Sigmoid colon (tissue), 7 donors: ENCODE data around the gene C1RL. TPM values are rescaled to one million over a fixed set of nuclear protein-coding genes. Genes with fewer than 3 reads are reported as not detected.

Source experiments
- DNase-seq: peaks from one replicate; pipeline ENCODE4 v3.0.0-alpha.2; 2019
- H3K27ac ChIP-seq, 4 donors: fragments of 200-600 bp; sonication (generic); one replicate each; pipeline ENCODE4 v1.5.1; 2016 to 2019; ENCODE audit warnings: mild to moderate bottlenecking in 1 of 4
- H3K27me3 ChIP-seq, 3 donors: fragments of 200-600 bp; sonication (generic); one replicate each; pipeline ENCODE4 v1.5.1; 2019; ENCODE audit warnings: mild to moderate bottlenecking in 1 of 3
- H3K36me3 ChIP-seq, 4 donors: fragments of 200-600 bp; sonication (generic); one replicate each; pipeline ENCODE4 v1.5.1; 2016 to 2019
- H3K4me1 ChIP-seq, 4 donors: fragments of 200-600 bp; sonication (generic); one replicate each; pipeline ENCODE4 v1.5.1; 2017 to 2019
- H3K4me3 ChIP-seq, 4 donors: fragments of 200-600 bp; sonication (generic); one replicate each; pipeline ENCODE4 v1.5.1; 2017 to 2019; ENCODE audit warnings: mild to moderate bottlenecking in 2 of 4, moderate library complexity in 1 of 4
- H3K9me3 ChIP-seq, 4 donors: fragments of 200-600 bp in 3 of 4; sonication (generic) in 3 of 4; one replicate each; pipeline versions ENCODE4 v1.5.1 to v1.6.1; 2013 to 2019
- EP300 ChIP-seq, 4 donors: sonication (generic); formaldehyde crosslinking; IDR thresholded peaks; one replicate each; pipeline ENCODE4 v1.6.1; 2017; ENCODE audit warnings: antibody characterized with exemption in 4 of 4
- POLR2A ChIP-seq, 2 donors: fragments of 450-650 bp; IDR thresholded peaks; one replicate each; pipeline ENCODE4 v1.6.1; 2016; ENCODE audit warnings: antibody characterized with exemption in 2 of 2, mild to moderate bottlenecking in 2 of 2, moderate library complexity in 2 of 2
- POLR2AphosphoS5 ChIP-seq, 4 donors: sonication (generic); formaldehyde crosslinking; IDR thresholded peaks; one replicate each; pipeline ENCODE4 v1.6.1; 2017; ENCODE audit warnings: antibody characterized with exemption in 4 of 4
- WGBS, 2 donors: extraction: QIAGEN DNeasy Blood & Tissue Kit; methylation state at CpG; one replicate each; pipeline ENCODE4 v1.1.7; 2013; 5-methylcytosine and 5-hydroxymethylcytosine counted together
- intact Hi-C: fragments of 100-400 bp; cut with DNase I; formaldehyde crosslinking; loops from one replicate; pipeline ENCODE4 v1.15.1; 2023
- polyA plus RNA-seq, 3 donors: library from polyadenylated mRNA; stranded (reverse); fragments of 200-250 nt; gene quantifications; one replicate each; pipeline ENCODE4 v1.2.3, GENCODE V29; 2013
- total RNA-seq, 4 donors: library from RNA; depleted of rRNA; stranded (reverse); fragments of >200 nt; gene quantifications; one replicate each; pipeline ENCODE4 v1.1.0, GENCODE V29; 2016
- TF ChIP-seq, protein P1 (sequence below), 4 experiments: fragments of 450-650 bp in 3 of 4; fragments of 200-600 bp in 1 of 4; IDR thresholded peaks; one replicate each; pipeline ENCODE4 v1.5.1; 2016 to 2019; ENCODE audit warnings: antibody characterized with exemption in 4 of 4, mild to moderate bottlenecking in 3 of 4, moderate library complexity in 2 of 4
- donor health status: healthy with polysubstance abuse.
- donor health status: Bipolar disorder and iron deficiency.
- donor health status: healthy.

Gene C1RL
- total and polyA plus RNA-seq, 7 donors: 9.9 to 82.6 (median 45.5) TPM

DNA sequence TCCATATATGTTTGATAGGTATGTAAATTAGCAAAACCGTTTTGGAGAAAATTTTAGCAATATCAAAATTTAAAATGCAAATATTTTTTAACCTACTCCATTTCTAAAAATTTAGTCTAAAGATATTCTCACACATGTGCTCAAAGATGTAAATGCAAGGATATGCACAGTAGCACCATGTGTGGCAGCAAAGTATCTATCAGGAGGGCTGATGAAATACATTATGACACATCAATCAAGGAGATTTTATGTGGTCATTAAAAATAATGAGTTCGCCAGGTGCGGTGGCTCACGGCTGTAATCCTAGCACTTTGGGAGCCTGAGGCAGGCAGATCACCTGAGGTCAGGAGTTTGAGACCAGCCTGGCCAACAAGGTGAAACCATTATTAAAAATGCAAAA is 8.8 kb downstream of the C1RL start:
- Histone ChIP-seq H3K27ac (no peak overlapping the region), H3K4me3 (no peak overlapping the region), H3K36me3 (peaks cover 5 to 49% (median 15%) of the 10 kb centered on the region in 4 donors), H3K9me3 (no peaks in the 10 kb centered on the region), H3K4me1 (no peaks in the 10 kb centered on the region), H3K27me3 (no peaks in the 10 kb centered on the region)
- intact Hi-C loops: no loop called here
- 76 to 85% methylated on average over 4 of the region's 4 CpGs for WGBS, 2 donors
- TF ChIP-seq POLR2A (IDR thresholded peaks at IDR 0.05): no peak
- TF ChIP-seq POLR2AphosphoS5 (IDR thresholded peaks at IDR 0.05): no peak
- TF ChIP-seq, protein P1, sequence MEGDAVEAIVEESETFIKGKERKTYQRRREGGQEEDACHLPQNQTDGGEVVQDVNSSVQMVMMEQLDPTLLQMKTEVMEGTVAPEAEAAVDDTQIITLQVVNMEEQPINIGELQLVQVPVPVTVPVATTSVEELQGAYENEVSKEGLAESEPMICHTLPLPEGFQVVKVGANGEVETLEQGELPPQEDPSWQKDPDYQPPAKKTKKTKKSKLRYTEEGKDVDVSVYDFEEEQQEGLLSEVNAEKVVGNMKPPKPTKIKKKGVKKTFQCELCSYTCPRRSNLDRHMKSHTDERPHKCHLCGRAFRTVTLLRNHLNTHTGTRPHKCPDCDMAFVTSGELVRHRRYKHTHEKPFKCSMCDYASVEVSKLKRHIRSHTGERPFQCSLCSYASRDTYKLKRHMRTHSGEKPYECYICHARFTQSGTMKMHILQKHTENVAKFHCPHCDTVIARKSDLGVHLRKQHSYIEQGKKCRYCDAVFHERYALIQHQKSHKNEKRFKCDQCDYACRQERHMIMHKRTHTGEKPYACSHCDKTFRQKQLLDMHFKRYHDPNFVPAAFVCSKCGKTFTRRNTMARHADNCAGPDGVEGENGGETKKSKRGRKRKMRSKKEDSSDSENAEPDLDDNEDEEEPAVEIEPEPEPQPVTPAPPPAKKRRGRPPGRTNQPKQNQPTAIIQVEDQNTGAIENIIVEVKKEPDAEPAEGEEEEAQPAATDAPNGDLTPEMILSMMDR (IDR thresholded peaks at IDR 0.05): no peak
- TF ChIP-seq EP300 (IDR thresholded peaks at IDR 0.05): no peak
- peak; percentile 28 for DNase-seq

DNA sequence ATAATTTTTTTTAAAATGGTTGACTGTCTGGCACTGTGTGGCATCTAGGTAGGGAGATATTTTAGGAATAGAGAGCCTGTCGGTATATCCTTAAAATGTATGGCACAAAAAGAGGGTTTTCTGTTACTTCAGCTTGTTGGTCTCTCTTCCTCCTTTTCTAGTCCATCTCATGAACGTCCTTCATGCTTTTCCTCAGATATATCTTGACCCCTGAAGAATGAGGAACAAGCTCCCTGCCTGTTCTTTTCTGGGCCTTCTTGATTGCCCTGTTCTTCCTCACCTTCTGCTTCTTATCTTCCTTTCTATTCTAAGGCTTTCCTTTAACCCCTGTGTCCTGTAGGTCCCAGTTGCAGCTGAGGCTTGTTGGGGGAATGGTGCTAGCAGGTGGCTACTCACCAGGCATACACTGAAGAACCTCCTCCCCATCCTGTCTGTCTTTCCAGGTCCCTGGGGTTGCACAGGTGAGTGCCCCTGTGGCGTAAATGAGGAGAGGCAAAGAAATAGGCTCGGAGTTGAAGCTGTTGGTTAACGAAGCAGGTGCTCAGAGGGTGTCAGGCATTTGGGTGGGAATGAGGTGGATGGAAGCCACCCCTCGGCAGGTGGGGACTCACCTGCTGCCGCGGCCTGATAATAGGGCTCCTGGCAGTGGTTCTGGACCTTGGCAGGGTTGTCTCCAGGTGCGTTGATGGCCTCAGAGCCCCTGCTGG is 9.6 kb downstream of the C1RL start:
- 87 to 92% methylated on average over 9 of the region's 9 CpGs for WGBS, 2 donors
- Histone ChIP-seq H3K4me3 (no peak overlapping the region), H3K27me3 (no peaks in the 10 kb centered on the region), H3K4me1 (no peaks in the 10 kb centered on the region), H3K9me3 (no peaks in the 10 kb centered on the region), H3K27ac (no peak overlapping the region), H3K36me3 (peaks cover 5 to 44% (median 15%) of the 10 kb centered on the region in 4 donors)
- peak; percentile 49 for DNase-seq
- intact Hi-C loops: no loop called here
- TF ChIP-seq POLR2A (IDR thresholded peaks at IDR 0.05) (no peak), POLR2AphosphoS5 (IDR thresholded peaks at IDR 0.05) (no peak), EP300 (IDR thresholded peaks at IDR 0.05) (no peak)
- TF ChIP-seq, protein P1 (IDR thresholded peaks at IDR 0.05): no peak

DNA sequence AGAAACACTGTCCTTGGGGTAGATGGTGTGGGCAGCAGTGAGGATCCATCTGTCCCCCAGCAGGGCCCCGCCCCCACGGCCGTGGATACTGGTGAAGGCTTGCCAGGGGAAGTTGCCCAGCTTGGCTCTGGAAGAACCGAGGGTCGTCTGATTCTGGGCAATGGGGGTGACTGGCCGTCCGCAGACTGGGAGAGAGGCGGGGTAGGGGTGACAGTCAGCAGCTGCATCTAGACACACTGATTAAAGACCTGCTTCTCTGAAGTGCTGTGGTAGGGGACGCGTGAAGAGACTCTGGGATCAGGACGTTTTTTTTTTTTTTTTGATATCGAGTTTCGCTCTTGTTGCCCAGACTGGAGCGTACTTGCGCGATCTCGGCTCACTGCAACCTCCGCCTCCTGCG is 12.0 kb downstream of the C1RL start:
- TF ChIP-seq, protein P1 (IDR thresholded peaks at IDR 0.05): no peak
- no peak for TF ChIP-seq POLR2A (IDR thresholded peaks at IDR 0.05)
- no peak for TF ChIP-seq EP300 (IDR thresholded peaks at IDR 0.05)
- no peak for TF ChIP-seq POLR2AphosphoS5 (IDR thresholded peaks at IDR 0.05)
- peaks cover 0 to 15% (median 10%) of the 10 kb centered on the region in 4 donors for H3K4me1 ChIP-seq
- H3K27ac ChIP-seq: no peak overlapping the region
- no peaks in the 10 kb centered on the region for H3K9me3 ChIP-seq
- WGBS, 2 donors: 88 to 91% methylated on average over 19 of the region's 19 CpGs
- intact Hi-C loops: no loop called here
- peak; percentile 61 for DNase-seq
- no peaks in the 10 kb centered on the region for H3K27me3 ChIP-seq
- H3K4me3 ChIP-seq: no peak overlapping the region
- H3K36me3 ChIP-seq: peaks cover 5 to 28% (median 8%) of the 10 kb centered on the region in 4 donors

DNA sequence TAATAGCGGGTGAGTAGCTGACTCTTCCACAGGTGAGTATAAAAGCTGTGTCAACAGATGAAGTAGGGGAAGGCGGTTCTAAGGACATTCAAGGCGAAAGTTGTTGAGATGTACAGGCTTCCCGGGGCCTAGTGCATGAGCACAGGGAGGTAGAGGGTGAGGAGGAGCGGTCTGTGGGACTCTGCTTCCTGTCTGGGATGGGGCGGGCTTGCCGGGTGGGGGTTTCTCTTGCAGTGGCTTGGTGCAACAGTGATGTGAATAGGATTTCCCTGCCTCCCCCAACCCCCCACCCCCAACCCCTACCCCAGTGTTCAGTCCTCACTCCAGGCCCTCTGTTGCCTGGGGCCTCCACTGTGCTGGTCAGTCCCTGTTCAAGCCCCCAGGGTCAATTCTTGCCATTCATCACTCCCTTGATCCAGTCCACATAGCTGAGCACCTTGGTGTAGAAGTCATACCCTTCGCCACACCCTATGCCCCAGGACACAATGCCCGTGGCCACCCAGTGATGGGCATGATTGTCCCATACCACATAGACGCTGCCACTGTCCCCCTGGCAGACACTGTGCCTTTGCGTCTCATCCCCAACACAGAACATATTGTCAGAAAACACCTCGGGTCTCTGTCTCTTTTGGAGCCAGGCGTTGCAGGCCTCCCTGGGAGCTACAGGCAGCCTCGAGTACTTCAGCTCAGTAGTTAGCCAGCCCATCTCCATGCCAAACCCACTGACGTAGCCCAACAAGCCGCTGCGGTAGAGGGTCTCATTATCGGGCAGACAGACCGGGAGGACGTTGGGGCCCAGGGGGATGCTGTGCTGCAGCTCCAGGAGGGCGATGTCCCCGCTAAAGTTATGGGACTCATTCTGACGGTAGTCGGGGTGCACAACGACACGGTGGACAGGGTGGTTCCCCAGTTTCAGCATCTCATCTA is 12.7 kb downstream of the C1RL start:
- no peak overlapping the region for H3K27ac ChIP-seq
- no peak for TF ChIP-seq POLR2A (IDR thresholded peaks at IDR 0.05)
- peak in 1 of 4 donors; percentile 11 for TF ChIP-seq POLR2AphosphoS5 (IDR thresholded peaks at IDR 0.05)
- TF ChIP-seq EP300 (IDR thresholded peaks at IDR 0.05): no peak
- 82 to 86% methylated on average over 26 of the region's 26 CpGs for WGBS, 2 donors
- peaks cover 5 to 28% (median 8%) of the 10 kb centered on the region in 4 donors for H3K36me3 ChIP-seq
- intact Hi-C loops: no loop called here
- no peaks in the 10 kb centered on the region for H3K9me3 ChIP-seq
- H3K4me1 ChIP-seq: peaks cover 0 to 22% (median 17%) of the 10 kb centered on the region in 4 donors
- no peaks in the 10 kb centered on the region for H3K27me3 ChIP-seq
- peak; percentile 52 for DNase-seq
- no peak overlapping the region for H3K4me3 ChIP-seq

DNA sequence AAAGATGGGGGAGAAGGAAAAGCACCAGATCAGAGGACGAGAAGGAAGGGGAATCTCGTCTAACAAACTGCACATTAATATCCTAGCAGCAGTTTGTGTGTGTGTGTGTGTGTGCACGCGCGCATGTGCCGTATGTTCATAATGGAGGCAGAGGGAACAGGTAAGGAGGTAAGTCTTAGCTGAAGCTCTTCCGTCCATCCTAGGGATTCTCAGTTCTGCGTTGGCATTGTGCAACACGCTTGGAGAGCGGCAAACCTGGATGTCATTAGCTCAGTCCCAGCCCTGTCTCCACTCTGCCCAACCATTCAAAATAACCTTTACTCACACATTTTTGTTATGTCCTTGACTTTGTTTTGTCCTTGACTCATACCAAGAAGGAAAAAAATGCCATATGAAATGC is 15.1 kb downstream of the C1RL start:
- intact Hi-C loops: loop anchor here (2.0 kb wide), 1 partner anchor 15 kb away; the partner anchor contains the start of gene C1RL
- H3K27ac ChIP-seq: no peak overlapping the region
- 28 to 66% methylated on average over 10 of the region's 10 CpGs for WGBS, 2 donors

More for the DNA sequence above, 15.1 kb downstream of the C1RL start:
- Histone ChIP-seq H3K4me1 (peaks cover 0 to 35% (median 33%) of the 10 kb centered on the region in 4 donors), H3K27me3 (no peaks in the 10 kb centered on the region), H3K4me3 (no peak overlapping the region), H3K36me3 (peaks cover 0 to 19% (median 2%) of the 10 kb centered on the region in 4 donors), H3K9me3 (no peaks in the 10 kb centered on the region)
- no peak for DNase-seq
- TF ChIP-seq POLR2A (IDR thresholded peaks at IDR 0.05): no peak
- peak in 2 of 4 donors; percentile 37 to 46 for TF ChIP-seq POLR2AphosphoS5 (IDR thresholded peaks at IDR 0.05)
